DND-41 (cell line): ENCODE results near the gene PEPD.

Experiments
- EZH2 ChIP-seq: IDR thresholded peaks from 3 replicates; pipeline ENCODE4 v1.6.1; 2012; ENCODE audit warnings: borderline replicate concordance, low read depth, mild to moderate bottlenecking, moderate library complexity, low read length, inconsistent platforms; ENCODE audit not compliant: severe bottlenecking
- TF ChIP-seq, protein P1 (sequence below): IDR thresholded peaks from 2 replicates; pipeline ENCODE4 v1.5.1; 2012; ENCODE audit warnings: borderline replicate concordance, low read length, moderate library complexity, mild to moderate bottlenecking; ENCODE audit not compliant: poor library complexity, severe bottlenecking; ENCODE audit errors: extremely low read depth

DNA sequence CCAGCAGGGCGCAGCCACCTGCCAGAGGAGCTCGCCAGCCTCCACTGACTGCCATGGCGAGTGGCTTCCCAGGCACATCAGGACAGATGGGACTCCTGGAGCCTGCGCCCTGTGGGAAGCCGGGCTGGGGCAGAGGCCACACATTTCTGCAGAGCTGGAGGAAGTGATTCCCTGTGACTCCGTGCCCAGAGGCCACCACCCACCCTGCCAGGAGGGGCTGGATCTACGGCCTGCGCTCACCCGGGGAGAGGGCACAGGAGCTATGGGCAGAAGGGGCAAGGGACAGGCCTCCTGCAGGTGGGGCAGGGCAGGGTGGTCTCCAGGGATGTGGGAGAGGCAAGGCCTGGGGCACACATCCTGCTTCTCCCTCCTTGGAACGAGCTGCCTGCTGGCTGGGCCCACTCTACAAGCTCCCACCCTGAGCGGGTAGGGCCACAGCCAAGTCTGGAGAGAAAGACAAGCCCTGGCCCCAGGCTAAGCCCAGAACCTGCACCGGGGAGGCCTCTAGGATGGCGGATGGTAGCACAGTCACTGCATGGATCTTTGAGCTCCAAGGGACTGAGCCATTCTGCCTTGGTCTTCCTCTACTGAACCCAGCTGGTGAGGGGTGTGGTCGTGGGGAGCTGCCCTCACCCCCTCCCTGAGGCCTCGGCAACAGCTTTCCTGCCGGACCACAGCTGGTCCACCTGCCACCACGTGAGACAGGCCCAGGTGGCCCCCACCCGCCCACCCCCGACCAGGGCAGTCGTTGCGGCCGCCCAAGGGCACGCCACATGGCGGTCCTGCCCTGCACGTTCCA lies 107.5 kb downstream of the PEPD start:
- TF ChIP-seq, protein P1, sequence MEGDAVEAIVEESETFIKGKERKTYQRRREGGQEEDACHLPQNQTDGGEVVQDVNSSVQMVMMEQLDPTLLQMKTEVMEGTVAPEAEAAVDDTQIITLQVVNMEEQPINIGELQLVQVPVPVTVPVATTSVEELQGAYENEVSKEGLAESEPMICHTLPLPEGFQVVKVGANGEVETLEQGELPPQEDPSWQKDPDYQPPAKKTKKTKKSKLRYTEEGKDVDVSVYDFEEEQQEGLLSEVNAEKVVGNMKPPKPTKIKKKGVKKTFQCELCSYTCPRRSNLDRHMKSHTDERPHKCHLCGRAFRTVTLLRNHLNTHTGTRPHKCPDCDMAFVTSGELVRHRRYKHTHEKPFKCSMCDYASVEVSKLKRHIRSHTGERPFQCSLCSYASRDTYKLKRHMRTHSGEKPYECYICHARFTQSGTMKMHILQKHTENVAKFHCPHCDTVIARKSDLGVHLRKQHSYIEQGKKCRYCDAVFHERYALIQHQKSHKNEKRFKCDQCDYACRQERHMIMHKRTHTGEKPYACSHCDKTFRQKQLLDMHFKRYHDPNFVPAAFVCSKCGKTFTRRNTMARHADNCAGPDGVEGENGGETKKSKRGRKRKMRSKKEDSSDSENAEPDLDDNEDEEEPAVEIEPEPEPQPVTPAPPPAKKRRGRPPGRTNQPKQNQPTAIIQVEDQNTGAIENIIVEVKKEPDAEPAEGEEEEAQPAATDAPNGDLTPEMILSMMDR, result no peak
- no peak for TF ChIP-seq EZH2
